ENCODE data around the gene INPP4B. TPM values are rescaled to one million over a fixed set of nuclear protein-coding genes. Genes with fewer than 3 reads are reported as not detected.
"Not testable (repeated sequence)": the region's sequence is repeated elsewhere in the genome, so short reads cannot be mapped to it uniquely, and the experiment has no call there.

The INPP4B gene
- total RNA-seq, 1 donor from 2014 or later: 1.3 TPM

- DNase-seq (ENCODE audit: low read depth, low spot score): no peak
Observed at GRCh38 chr4:142687547-142688275, 158.4 kb downstream of the INPP4B start.

- no peak for DNase-seq (ENCODE audit: low read depth, low spot score)
Observed at GRCh38 chr4:142686081-142686480, 160.0 kb downstream of the INPP4B start.

GRCh38 chr4:142683997-142684396 is 162.1 kb downstream of the INPP4B start:
- DNase-seq (ENCODE audit: low read depth, low spot score): no peak

DNA sequence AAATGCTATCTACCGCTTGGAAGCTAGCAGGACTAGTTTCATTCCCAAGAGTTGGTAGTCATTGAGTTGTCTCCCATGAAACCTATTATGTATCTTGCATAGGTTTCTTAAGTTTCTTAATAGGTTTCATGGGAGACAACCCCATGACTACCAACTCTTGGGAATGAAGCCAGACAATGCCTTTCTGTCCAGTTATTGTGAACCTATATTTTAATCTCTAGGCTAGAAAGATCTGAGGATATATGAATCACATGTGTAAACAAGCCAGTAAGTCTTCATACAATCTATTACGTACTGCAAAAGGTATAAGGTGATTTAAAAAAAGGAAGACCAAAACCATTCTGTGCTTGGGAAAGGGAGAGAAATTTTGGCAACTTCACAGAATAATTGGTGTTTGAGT is 162.6 kb downstream of the INPP4B start:
- no peak for DNase-seq (ENCODE audit: low read depth, low spot score)

- no peak for DNase-seq (ENCODE audit: low read depth, low spot score)
Observed at GRCh38 chr4:142671516-142671915, 174.6 kb downstream of the INPP4B start.

GRCh38 chr4:142663828-142664227 is 182.3 kb downstream of the INPP4B start:
- no peak for DNase-seq (ENCODE audit: low read depth, low spot score)

DNA sequence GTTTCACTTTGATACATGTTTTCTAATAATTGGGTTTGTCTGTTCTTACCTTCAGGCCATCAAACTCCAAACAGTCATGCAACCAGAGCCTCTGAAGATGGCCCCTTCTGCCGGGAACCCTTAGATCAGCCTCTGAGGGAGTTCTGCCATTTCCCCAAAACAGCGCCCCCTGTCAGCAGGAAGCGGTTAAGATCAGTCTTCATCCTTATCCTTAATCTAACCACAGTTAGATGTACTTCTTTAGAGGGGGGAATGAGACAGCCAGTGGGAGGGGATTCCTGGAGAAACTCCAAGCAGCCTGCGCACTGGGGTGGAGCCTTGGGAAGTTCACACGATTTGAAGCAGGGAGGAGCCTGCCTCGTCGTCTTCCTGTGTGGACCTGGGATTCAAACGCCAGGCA is 185.4 kb downstream of the INPP4B start:
- no peak for DNase-seq (ENCODE audit: low read depth, low spot score)

DNA sequence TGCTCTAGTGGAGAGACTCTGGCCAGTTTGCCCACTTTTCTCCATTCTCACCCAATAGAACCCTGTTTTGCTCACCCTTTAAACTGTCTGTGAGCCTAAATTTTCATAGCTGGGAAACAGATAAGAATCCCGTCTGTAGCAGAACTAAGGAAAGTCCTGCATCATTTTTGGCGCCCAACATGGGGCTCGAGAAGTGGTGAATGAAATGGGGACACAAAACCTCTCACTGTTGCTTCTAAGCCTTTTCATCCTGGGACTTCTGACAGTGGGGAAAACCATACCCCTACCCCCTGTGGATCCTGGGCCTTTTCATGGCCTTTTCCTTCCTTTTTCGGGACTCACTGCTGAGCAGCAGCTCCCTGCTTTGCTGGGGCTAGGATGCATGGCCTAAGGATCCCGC is 189.9 kb downstream of the INPP4B start:
- no peak for DNase-seq (ENCODE audit: low read depth, low spot score)

DNA sequence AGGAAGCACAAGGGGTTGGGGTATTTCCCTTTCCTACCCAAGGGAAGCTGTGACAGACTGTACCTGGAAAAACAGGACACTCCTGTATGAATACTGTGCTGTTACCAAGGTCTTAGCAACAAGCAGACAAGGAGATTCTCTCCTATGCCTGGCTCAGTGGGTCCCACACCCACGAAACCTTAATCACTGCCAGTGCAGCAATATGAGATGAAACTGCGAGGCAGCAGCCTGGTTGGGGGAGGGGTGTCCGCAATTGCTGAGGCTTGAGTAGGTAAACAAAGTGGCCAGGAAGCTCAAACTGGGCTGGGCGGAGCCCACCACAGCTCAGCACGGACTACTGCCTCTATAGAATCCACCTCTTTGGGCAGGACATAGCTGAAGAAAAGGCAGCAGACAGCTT is 197.7 kb downstream of the INPP4B start:
- no peak for DNase-seq (ENCODE audit: low read depth, low spot score)

DNA sequence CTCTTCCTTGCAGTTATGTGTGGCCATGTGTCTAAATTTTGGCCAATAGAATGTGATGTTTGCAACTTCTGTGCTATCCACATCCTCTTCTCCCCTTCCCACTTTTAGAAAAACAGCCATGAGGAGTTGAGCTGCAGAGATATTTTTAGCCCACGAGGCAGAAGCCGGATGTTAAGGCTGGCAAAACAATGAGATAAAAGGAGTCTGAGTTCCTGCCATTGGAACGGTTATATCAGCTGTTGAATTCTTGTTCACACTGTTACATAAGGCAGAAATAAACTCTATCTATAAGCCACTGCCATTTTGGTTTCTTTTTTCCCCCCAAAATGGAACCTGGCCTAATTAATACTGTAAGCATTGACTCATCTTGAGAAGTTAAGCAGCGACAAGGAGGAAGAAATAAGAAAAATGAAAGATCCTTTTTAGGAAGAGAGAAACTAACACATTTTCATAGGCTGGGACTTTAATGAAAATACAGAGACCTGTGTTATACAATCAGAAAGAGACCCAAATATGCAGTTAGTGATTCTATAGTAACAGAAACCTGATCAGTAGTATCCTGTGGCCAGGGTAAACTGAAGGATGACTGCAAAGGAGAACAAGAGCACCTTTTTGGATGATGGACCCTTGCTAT is 200.5 kb downstream of the INPP4B start:
- DNase-seq (ENCODE audit: low read depth, low spot score): no peak

GRCh38 chr4:142644628-142645027 is 201.5 kb downstream of the INPP4B start:
- DNase-seq (ENCODE audit: low read depth, low spot score): not testable (repeated sequence)

DNA sequence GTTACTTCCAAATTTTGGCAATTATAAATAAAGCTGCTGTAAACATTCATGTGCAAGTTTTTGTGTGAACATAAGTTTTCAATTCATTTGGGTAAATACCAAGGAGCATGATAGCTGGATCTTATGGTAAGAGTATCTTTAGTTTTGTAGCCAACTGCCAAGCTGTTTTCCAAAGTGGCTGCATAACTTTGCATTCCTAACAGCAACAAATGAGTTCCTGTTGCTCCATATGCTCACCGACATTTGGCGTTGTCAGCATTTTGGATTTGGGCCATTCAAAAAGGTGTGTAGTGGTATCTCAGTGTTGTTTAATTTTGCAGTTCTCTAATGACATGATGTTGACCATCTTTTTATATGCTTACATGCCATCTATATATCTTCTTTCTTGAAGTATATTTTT is 208.5 kb downstream of the INPP4B start:
- DNase-seq (ENCODE audit: low read depth, low spot score): no peak

- DNase-seq (ENCODE audit: low read depth, low spot score): no peak
Observed at GRCh38 chr4:142631836-142632235, 214.3 kb downstream of the INPP4B start.

GRCh38 chr4:142615324-142615665 is 230.8 kb downstream of the INPP4B start:
- no peak for DNase-seq (ENCODE audit: low read depth, low spot score)

GRCh38 chr4:142614621-142615323 is 231.3 kb downstream of the INPP4B start:
- DNase-seq (ENCODE audit: low read depth, low spot score): no peak

DNA sequence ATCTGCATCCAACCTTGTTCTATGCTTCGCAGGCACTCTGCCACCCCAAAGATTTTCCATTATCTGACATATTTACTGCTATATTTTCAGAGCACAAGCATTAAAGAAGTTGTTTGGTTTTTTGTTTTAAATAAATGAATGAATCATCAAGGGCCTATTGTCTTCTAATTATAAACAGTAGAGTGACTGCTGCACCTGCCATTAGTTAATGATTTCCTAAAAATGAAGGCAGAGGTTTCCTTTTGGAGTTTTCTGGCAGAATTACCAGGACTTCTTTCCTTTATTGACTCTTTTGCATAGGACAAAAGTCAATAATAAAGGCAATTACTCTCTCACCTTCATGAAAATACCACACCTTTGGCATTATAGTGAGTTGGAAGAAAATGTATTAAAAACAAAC is 238.1 kb downstream of the INPP4B start:
- no peak for DNase-seq (ENCODE audit: low read depth, low spot score)

DNA sequence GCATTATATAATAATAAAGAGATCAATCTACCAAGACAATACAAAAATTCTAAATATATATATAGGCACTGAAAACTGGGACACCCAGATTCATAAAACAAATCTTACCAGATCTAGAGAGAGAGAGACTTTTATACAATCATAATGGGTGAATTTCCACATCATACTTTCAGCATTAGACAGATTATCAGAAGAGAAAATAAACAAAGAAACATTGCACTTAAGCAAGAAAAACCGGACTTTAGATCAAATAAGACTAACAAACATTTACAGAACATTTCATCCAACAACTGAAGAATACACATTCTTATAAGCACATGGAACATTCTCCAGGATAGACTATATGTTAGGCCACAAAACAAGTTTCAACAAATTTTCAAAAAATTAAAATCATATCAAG is 245.1 kb downstream of the INPP4B start:
- DNase-seq (ENCODE audit: low read depth, low spot score): no peak

DNA sequence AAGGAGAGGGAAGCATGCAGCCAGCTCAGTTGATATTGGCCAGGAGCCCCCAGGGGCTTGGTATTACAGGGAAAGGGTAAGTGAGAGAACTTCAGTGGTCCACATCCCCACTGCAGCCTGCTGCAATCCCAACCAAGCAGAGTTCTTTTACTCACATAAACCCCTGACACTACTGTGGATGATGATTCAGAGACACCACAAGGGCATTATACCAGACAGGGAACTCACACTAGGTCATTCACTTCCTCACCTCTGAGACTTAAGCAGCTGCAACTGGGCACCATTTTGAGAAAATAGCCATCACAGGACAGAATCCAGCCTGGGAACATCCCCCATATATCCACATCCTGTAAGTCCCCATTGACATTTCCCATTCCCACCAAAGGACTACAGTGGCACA is 248.0 kb downstream of the INPP4B start:
- DNase-seq (ENCODE audit: low read depth, low spot score): no peak

DNA sequence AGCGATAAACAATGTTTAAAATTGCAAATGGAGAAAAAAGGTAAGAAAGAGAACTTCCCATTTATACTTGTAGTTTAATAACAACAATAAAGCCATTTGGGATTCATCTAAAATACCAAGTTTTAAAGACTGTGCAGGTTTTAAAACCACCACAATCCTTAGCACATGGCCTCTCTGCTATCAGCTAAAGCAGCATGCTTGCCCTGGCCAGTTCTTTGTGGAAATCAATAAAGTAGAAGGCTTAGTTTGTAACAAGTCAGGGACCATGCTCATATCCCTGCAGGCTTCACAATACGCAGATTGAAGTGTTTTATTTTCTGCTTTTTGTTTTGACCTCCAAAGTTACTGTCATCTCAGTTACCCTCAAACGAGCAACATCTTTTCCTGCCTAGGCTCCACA is 249.5 kb downstream of the INPP4B start:
- DNase-seq (ENCODE audit: low read depth, low spot score): no peak

DNA sequence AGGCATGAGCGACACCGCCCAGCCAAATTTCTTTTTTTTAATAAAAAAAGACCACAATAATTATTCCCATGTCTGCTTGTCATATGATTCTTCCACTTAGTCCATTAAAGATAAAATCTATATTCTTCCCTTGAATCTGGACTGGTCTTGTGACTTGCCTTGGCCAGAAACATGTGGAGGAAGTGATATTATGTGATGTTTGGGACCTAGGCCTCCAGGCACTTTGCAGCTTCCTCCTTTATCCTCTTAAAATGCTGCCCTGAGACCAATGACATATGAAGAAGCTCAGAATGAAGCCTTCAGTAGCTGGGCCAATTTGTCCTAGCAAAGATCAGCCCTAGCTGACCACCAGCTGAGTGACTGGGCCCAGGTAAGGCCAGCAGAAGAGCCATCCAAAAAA is 250.0 kb downstream of the INPP4B start:
- no peak for DNase-seq (ENCODE audit: low read depth, low spot score)

DNA sequence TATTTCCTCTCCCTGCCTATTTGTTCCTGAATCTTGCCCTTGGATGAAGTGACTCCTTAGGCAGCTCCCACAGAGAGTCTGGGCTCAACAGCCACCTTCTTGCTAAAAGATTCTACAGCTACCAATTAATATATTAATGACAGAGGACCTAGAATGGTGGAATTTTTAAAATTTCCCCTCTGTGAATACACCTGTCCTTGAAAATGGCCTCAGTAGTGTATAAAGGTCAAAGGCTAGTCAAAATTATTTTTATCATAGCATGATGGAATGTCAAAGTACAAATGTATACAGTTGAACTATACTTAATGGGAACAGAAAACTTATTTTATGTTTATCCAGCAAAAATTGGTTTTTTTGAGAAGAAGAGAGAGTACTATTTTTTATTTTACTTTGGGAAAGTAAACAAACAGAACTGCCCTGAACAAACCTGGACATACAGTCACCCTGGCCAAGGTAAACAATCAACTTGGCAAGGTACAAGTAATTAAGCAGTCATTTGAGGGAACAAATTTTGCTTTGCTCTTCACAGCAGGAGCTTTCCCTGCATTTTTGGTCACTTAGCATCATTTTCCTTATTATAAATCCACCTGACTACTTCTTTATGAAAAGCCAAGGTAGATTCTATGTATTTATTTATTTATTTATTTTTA is 250.8 kb downstream of the INPP4B start:
- no peak for DNase-seq (ENCODE audit: low read depth, low spot score)

GRCh38 chr4:142585411-142585810 is 260.7 kb downstream of the INPP4B start:
- DNase-seq (ENCODE audit: low read depth, low spot score): no peak
